ENCODE results near the gene SDHB. TPM values are rescaled to one million over a fixed set of nuclear protein-coding genes. Genes with fewer than 3 reads are reported as not detected.

Gene SDHB
- total RNA-seq, 1 experiment from 2014 or later: 212 TPM

GRCh38 chr1:16980473-16981268 lies 73.2 kb downstream of the SDHB start, which contains the start of gene MFAP2:
Gene MFAP2 (minus strand): TSS chr1:16980620. CDS start chr1:16978273, 2,347 bp downstream.
- Histone ChIP-seq H3K36me3 (ENCODE audit: control insufficient read depth, insufficient read depth, low read length) (peaks cover 3% of the 10 kb centered on the region; the same call in 1 of the 2 replicates), H3K27ac (ENCODE audit: low read length) (no peak within 1 kb of the TSS), H3K4me1 (ENCODE audit: control insufficient read depth, insufficient read depth, low read length) (peaks cover 4% of the 10 kb centered on the region; the same call in 1 of the 2 replicates), H3K4me3 (ENCODE audit: low read depth in 2 of 2, low read length in 2 of 2) (peak within 1 kb of the TSS; percentile 45 to 59), H3K9me3 (ENCODE audit: control insufficient read depth, insufficient read depth, low read depth, low read length) (no peaks in the 10 kb centered on the region), H3K27me3 (ENCODE audit: control insufficient read depth, insufficient read depth, low read length) (no peaks in the 10 kb centered on the region)
- ATAC-seq (peak; percentile 43; the same call in 1 of the 2 replicates), DNase-seq (ENCODE audit: low read depth, low spot score) (no peak)
- CTCF ChIA-PET: interaction anchor here (0.6 to 1.1 kb wide), 2 partner anchors 9 to 21 kb away, joined by 4 read pairs; no protein-coding TSS in a partner anchor
- POLR2A ChIA-PET: interaction anchor here (0.6 kb wide), 1 partner anchor 76 kb away, joined by 7 read pairs; no protein-coding TSS in a partner anchor
- BruUV-seq (replicated peaks): no TSS peak
- in situ Hi-C loops (cut with HindIII; ENCODE audit: low pct_unique_long_range_greater_than_20kb, low sequenced_read_pairs) (no loop called here), intact Hi-C loops (cut with micrococcal nuclease; ENCODE audit: unreplicated experiment) (no loop called here)
- TF ChIP-seq TCF7L2 (IDR thresholded peaks at IDR 0.05; ENCODE audit: low read depth, low read length) (no peak), CTCF (IDR thresholded peaks at IDR 0.05) (no peak), REST (IDR thresholded peaks at IDR 0.05; ENCODE audit: insufficient read depth in 1 of 2, low read depth in 2 of 2, low read length in 1 of 2) (no peak), POLR2AphosphoS5 (IDR thresholded peaks at IDR 0.05; ENCODE audit: low read depth, low read length) (no peak), SIN3A (IDR thresholded peaks at IDR 0.05; ENCODE audit: borderline replicate concordance, insufficient read depth, low read depth, low read length) (no peak)

DNA sequence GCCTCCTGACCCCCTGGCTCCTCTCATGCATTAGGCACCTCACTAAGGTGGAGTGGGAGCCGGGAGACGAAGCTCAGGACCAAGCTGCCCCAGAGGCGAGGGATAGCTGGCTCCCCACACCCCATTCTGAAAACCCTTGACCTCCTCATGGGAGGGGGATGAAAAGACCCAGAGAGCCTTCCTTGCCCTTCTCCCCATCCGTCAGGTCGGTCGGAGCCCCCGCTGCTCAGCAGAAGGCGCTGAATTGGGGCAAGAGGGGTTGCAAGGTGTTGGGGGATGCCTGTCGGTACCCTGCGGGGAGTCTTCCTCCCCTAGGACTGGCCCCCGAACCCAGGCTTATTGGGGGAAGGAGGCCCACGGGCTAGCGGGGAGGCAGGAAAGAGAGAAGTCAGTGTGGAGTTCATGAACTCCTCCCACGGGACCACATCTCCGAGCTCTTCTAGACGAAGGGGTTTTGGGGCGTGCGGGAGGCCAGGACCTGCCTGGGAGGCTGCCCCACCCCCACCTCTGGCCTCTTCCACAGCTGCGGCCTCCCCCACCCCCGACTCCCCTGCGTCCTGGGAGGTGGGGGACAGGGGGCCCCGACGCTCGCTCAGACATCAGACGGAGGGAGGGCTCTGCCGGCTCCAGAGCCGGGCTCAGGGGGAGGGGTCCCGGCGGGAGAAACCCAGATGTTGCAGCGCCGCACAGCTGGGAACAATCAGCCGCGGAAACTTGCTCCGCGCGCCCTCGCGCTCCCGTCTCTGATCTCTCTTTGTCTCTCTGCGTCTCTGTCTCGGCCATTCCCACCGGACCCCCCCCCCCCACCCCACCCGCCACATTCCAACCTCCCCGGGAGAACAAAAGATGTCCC lies 74.1 kb downstream of the SDHB start:
- TF ChIP-seq POLR2AphosphoS5 (IDR thresholded peaks at IDR 0.05; ENCODE audit: low read depth, low read length): no peak
- TF ChIP-seq CTCF (IDR thresholded peaks at IDR 0.05): no peak
- TF ChIP-seq REST (IDR thresholded peaks at IDR 0.05; ENCODE audit: insufficient read depth in 1 of 2, low read depth in 2 of 2, low read length in 1 of 2): no peak
- TF ChIP-seq TCF7L2 (IDR thresholded peaks at IDR 0.05; ENCODE audit: low read depth, low read length): no peak
- no peak for TF ChIP-seq SIN3A (IDR thresholded peaks at IDR 0.05; ENCODE audit: borderline replicate concordance, insufficient read depth, low read depth, low read length)
- DNase-seq (ENCODE audit: low read depth, low spot score) (no peak), ATAC-seq (no peak)
- intact Hi-C loops (cut with micrococcal nuclease; ENCODE audit: unreplicated experiment) (no loop called here), in situ Hi-C loops (cut with HindIII; ENCODE audit: low pct_unique_long_range_greater_than_20kb, low sequenced_read_pairs) (no loop called here)
- Histone ChIP-seq H3K36me3 (ENCODE audit: control insufficient read depth, insufficient read depth, low read length) (peaks cover 3% of the 10 kb centered on the region; the same call in 1 of the 2 replicates), H3K27ac (ENCODE audit: low read length) (no peak overlapping the region), H3K4me3 (ENCODE audit: low read depth in 2 of 2, low read length in 2 of 2) (peak overlapping the region; percentile 45 to 59), H3K27me3 (ENCODE audit: control insufficient read depth, insufficient read depth, low read length) (no peaks in the 10 kb centered on the region), H3K4me1 (ENCODE audit: control insufficient read depth, insufficient read depth, low read length) (peaks cover 4% of the 10 kb centered on the region; the same call in 1 of the 2 replicates), H3K9me3 (ENCODE audit: control insufficient read depth, insufficient read depth, low read depth, low read length) (no peaks in the 10 kb centered on the region)
- POLR2A ChIA-PET: interaction anchor here (0.6 kb wide), 1 partner anchor 75 kb away, joined by 7 read pairs; no protein-coding TSS in a partner anchor
- CTCF ChIA-PET: interaction anchor here (0.6 kb wide), 1 partner anchor 10 kb away, joined by 4 read pairs; no protein-coding TSS in a partner anchor
- BruUV-seq (replicated peaks): no TSS peak
